TTC549 (cell line): ENCODE data around the gene IGSF8.
"Not testable (repeated sequence)": the region's sequence is repeated elsewhere in the genome, so short reads cannot be mapped to it uniquely, and the experiment has no call there.

Source experiments
- FAIRE-seq: peaks from 2 replicates; lab custom pipeline; 2012; peaks lifted over from hg19 to GRCh38; lab: Jason Lieb, UNC

The IGSF8 gene

DNA sequence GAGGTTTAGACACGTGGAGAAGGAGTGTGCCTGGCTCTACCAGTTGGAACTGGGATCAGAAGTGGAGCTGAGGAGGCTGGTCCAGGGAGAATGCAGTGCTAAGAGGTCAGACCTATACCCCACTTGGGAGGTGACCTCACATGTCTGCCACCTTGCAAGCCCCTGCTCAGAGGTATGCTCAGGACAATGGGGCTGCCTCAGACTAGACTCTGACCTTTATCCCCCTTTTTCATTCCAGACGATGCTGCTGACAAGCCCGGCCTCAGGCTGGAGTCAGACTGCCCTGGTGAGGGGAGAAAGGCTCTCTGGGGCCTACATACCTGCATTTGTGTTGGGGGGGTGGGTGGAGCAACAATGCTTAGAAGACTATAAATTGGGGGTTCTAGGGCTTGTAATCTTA lies 33.7 kb downstream of the IGSF8 start:
- FAIRE-seq, result no peak

GRCh38 chr1:160064164-160064563 lies 34.3 kb downstream of the IGSF8 start:
- peak; percentile 38 for FAIRE-seq

GRCh38 chr1:160063176-160063575 lies 35.2 kb downstream of the IGSF8 start:
- no peak for FAIRE-seq

DNA sequence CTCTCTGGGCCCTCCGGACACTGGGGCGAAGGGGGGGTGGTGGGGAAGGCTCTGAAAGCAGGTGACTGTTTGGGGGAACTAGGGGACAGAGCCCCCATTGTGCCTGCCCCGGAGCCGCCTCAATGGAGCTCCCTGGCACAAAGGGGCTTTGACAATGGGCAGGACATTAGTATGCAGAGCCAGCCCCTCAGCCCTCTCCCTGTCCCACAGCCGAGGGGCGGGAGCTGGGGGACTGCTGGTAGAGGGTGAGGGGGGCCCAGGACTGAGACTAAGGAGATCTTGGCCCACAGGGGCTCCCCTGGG lies 36.2 kb downstream of the IGSF8 start:
- FAIRE-seq, result no peak

- FAIRE-seq, result no peak
Observed at GRCh38 chr1:160061369-160062229, 36.8 kb downstream of the IGSF8 start.

DNA sequence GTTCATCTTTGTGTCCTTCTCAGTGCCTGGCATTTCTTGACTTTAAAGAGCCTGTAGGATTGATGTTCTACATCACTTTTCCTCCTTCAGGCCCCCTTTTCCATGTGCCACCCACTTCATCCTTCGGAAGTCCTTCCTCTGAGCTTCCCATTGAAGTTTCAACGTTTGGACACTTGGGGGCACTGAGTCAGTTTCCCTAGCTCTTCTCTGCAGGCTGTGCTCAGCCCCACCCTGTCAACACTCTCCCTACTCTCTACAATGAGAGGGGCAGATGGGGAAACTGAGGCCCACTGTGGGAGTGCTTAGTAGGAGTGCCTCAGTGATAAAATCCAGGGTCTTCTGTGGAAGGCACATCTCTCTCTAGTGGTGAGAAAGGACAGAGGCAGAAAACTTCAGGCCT lies 40.3 kb downstream of the IGSF8 start:
- no peak for FAIRE-seq

- no peak for FAIRE-seq
Observed at GRCh38 chr1:160056648-160057169, 41.7 kb downstream of the IGSF8 start.

DNA sequence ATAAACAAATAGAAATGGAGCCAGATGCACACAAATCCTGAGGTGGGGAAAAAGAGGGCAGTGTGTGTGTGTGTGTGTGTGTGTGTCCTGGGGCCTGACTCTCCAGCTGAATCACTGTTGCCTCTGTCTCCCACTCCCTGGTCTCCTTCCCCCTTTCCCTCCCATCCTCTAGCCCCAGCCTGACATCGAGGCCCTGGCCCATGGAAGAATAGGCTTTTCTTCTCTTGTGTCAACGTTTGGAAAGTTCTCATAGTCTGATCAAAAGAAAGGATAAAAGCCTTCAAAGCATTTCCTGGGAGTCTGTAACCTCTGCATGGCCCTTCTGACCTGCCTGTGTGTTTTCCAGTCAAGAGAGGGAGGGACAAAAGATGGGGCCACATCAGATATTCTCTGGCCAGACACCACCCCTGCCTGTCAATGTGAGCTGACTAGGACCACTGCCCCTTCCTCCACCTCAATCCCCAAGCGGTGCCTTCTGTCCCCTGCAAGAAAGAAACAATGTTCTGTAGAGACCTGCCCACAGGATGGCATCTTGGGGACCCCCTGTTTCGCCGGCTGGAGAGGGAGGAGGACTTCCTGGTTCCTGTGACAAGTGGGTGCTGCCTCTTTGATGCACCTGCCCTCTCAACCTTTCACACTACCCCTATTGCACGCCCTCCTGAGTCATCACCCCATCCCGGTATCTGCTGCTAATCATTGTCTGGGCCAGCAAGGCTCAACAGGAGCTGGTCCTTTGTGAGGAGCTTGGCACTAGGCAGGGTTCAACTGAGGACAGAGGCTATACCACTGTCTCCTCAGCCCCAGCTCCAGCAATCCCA lies 44.7 kb downstream of the IGSF8 start:
- no peak for FAIRE-seq

DNA sequence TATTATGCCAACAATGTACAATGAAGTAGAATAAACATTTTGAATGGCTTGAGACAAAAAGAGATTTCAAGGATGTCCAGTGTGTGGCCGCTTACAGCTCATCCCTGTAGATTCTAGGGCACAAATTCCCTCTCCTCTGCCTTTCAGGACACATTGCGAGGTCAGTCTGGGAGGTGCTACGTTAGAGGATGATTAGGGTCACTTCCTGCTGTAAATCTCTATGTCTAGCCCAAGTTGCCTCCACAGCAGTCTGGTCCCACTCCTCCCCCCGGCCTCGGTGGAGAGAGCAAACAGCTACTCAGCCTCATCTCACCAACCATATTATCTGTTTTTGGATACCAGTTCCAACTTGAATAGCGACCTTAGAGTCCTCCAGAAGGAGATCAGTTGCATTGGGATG lies 45.5 kb downstream of the IGSF8 start:
- no peak for FAIRE-seq

DNA sequence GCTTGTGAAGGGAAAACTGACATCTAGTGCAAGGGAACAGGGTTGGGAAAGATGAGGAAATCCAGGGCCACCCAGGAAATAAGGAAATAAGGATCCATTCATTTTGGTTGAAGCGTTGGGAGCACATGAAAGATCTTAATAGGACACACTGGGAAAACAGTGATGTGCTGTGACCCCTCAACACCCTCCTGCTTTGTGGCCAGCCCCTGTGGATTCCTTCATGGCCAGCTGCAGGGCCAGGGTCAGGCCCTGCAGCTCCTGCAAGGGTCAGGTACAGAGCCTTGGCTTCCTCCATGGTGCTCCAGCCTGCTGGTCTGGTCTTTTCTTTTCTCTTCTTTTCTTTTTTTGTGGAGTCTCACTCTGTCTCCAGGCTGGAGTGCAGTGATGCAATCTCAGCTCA lies 47.8 kb downstream of the IGSF8 start:
- no peak for FAIRE-seq

DNA sequence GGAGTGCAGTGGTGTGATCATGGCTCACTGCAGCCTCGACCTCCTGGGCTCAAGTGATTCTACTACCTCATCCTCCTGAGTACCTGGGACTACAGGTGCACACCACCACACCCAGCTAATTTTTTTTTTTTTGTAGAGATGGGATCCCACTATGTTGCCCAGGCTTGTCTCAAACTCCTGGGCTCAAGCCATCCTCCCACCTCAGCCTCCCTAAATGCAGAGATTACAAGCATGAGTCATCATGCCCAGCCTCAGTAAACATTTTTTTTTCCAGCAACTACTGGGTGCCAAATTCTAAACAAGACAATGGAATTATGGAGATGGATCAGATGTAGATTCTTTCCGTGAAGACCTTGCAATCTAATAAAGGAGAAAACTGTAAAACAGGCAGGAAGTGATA lies 48.2 kb downstream of the IGSF8 start:
- FAIRE-seq, result not testable (repeated sequence)

- FAIRE-seq, result no peak
Observed at GRCh38 chr1:160049101-160049500, 49.3 kb downstream of the IGSF8 start.

DNA sequence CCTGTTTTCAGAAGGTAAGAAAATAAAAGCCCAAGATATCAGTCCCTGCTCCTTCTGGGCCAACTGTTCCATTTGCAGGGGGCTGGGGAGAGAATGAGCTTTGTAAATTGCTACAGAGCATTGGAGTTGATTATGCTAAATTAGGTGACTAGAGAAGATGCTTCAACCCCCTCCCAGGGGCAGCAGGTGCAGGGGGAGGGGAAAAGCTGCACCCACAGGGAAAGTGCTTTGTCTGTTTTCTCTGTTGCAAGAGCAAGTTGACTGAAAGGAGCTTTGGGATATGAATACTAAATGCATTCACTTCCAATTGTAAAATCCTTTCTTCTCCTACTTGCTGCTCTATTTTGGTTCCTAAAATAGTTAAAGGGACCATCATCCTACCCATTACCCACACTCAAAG lies 50.1 kb downstream of the IGSF8 start:
- no peak for FAIRE-seq

DNA sequence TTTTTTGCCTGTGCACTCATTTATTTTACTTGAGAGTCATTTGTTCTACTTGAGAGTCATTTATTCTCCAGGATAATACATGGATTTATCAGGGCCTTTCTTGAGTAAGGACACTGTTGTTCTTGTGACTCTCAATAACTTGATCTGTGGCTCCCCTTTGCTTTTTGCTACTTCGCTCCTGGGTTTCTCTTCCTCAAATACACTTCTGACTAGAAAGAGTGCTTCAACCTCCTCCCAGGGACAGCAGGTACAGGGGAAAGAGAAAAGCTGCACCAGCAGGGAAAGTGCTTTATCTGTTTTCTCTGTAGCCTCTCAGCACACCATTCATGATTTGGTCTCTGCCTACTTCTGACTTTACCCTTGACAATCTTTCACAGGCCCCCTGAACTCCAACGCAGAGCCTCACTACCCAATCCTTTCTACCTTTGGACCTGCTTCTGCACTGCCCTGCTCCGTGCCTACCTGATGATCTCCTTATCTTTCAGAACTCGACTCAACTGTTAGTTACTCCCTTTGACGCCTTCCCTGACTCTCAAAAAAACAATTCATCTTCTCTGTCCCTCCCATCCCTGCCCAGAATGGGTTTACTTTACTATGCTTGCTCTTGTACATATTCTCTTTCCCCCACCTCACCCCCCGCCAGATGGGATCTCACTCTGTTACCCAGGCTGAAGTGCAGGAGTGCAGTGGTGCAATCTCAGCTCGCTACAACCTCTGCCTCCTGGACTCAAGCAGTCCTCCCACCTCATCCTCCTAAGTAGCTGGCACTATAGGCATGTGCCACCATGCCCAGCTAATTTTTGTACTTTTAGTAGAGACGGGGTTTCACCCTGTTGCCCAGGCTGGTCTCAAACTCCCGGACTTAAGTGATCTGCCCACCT lies 51.1 kb downstream of the IGSF8 start:
- FAIRE-seq, result no peak

- FAIRE-seq, result peak; percentile 26
Observed at GRCh38 chr1:160046494-160047110, 51.8 kb downstream of the IGSF8 start.

DNA sequence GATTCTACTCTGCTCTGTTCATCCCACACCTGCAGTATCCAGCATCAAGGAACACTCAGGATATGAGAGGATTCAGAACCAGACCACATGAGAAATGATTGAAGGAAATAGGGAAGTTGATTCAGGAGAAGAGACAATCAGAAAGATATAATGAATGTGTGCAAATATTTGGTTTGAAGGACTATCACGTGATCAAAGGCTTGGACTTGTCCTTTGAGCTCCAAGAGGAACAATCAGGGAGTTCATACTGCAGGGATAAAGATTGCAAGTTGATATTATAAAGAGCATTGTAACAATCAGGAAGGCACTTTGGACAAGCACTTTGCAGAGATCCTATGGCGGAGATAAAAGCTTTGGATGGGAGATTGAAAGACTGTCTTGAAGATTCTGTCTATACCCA lies 52.8 kb downstream of the IGSF8 start:
- FAIRE-seq, result no peak

GRCh38 chr1:160043543-160043942 lies 54.9 kb downstream of the IGSF8 start:
- FAIRE-seq, result no peak
